ENCODE measurements around the gene TMEM61.

Gene TMEM61

DNA sequence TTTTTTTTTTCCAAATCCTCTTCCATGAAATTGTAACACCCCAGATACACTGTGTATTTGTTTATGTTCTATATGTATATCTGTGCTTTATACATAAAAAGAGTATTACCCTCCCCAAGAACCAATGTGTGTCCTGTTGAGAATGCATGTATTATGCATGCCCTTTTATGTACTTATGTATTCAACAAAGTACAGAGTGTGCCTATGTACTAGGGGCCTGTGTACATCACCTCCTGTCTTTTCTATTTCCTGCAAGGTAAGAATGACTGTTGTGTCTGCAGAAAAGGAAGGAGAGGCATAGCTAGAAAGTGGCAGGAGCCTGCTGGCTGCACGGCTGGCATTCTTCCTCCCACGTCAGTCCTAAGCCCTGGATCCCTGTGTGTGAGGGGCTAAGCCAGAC is 7.0 kb downstream of the TMEM61 start:
- DNase-seq: no peak

- DNase-seq: no peak
Measured at GRCh38 chr1:54987919-54988705, 7.7 kb downstream of the TMEM61 start.

DNA sequence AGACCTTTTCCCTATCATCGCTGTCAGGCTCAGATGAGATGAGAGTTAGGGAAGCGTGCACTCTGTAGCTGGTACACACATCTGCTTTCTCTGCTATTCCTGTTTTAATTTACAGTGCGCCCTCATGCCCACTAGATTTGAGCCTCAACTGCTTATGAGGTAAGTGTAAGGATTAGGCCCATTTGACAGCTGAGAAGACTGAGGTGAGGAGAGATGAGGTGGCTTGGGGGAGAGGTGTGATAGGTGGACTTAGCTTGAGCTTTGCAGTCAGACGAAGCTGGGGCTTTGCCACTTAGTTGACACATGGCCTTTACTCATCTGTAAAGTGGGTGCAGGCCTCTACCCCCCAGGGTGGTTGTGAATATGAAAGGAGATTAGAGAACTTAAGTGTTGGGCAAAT is 8.5 kb downstream of the TMEM61 start:
- no peak for DNase-seq

GRCh38 chr1:54989473-54989872 is 9.0 kb downstream of the TMEM61 start:
- DNase-seq: no peak

GRCh38 chr1:54989968-54990810 is 9.8 kb downstream of the TMEM61 start:
- DNase-seq: no peak

DNA sequence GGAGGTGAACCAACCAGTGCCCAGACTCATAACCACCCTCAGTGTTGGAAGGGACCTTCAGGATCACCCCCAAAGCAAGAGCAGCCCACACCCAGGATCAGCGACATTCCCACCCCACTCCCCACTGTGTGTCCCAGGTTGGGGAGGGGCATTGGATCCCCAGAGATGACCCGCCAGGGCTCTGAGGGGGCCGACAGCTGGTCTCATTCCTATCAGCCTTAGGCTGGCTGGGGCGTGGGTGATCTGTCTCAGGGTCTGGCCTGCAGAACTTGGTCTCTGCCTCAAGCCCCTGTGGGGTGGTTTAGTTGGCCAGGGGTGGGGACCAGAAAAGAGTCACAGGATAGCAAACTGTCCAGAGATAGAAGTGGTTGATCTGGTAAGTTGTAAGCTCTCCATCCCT is 10.5 kb downstream of the TMEM61 start:
- no peak for DNase-seq

- no peak for DNase-seq
Measured at GRCh38 chr1:54991939-54992338, 11.5 kb downstream of the TMEM61 start.

DNA sequence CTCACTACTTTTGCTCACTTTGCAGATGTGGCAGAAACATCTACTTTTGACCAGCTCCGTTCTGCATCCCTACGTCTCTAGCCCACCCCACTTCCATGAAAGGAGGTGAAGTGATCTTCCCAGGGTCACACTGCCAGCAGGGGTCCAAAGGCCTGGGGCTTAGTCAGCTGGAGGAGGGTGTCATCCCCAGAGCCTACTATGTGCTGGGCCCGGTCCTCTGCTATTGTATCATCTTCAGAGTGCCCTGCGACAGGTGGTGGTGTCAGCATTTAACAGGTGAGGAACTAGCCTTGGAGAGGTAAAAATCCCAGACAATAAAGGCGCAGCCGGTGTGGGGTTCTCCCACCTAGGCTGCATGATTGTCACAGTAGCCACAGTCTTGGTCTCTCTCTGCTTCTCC is 12.7 kb downstream of the TMEM61 start:
- no peak for DNase-seq

DNA sequence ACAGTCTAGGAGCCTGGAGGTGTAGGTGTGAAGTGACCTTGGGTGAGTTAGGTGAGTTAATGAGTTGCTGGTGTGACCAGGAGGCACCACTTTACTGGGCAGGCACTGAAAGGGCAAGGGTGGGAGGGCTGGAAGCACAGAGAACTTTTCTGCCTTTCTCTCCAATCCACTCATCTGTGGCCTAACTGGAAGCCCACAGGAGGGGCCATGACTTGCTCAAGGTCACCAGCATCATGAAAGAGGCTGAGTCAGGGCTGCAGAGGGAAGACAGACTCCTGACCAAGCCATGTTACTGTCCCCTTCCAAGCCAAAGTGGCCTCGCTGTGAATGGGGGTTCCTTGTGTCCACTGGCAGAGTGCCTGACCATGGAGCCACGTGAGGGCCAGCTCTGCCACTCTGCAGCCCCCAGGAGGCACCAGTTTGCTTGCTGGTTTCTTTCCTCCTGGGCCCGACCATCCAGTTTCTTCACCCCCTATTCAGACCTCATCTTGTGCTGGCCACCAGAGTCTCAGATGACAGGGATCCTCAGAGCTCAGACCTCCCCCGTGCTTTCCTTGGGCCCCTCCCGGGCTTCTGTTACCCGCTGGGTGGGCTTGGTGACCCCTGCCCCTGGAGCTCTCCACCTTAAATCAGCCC is 14.0 kb downstream of the TMEM61 start:
- DNase-seq: no peak

GRCh38 chr1:54995013-54995760 is 14.8 kb downstream of the TMEM61 start:
- DNase-seq: no peak

DNA sequence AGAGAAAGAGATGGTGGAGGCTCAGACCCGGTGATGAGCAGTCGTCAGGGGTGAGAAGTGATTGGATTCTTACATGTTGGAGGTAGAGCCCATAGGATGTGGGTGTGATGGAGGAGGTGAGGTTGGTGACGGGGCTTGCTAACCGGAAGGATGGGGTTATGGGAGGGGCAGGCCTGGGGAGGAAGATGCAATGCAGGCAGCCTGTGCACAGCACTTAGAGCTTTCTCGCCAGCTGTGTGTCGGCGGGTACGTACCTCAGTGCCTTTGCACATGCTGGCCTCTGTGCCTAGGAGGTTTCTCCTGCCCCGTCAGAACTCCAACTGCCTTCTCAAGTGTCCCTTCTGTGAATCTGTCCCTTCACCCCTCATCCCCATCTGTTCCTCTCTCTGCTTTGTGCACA is 15.4 kb downstream of the TMEM61 start:
- DNase-seq: no peak

GRCh38 chr1:54996359-54996868 is 16.0 kb downstream of the TMEM61 start:
- peak; percentile 75 for DNase-seq

- DNase-seq: no peak
Measured at GRCh38 chr1:54996869-54997710, 16.7 kb downstream of the TMEM61 start.

- no peak for DNase-seq
Measured at GRCh38 chr1:54997711-54997986, 17.2 kb downstream of the TMEM61 start.

GRCh38 chr1:54998100-54998499 is 17.7 kb downstream of the TMEM61 start:
- no peak for DNase-seq

- no peak for DNase-seq
Measured at GRCh38 chr1:54998677-54999076, 18.2 kb downstream of the TMEM61 start, which contains the start of gene BSND. TSS of gene BSND (plus strand) at chr1:54998933. CDS start at chr1:54999187, 254 bp downstream.

- DNase-seq: no peak
Measured at GRCh38 chr1:55000110-55001085, 20.0 kb downstream of the TMEM61 start.

- no peak for DNase-seq
Measured at GRCh38 chr1:55001311-55001710, 20.9 kb downstream of the TMEM61 start.

DNA sequence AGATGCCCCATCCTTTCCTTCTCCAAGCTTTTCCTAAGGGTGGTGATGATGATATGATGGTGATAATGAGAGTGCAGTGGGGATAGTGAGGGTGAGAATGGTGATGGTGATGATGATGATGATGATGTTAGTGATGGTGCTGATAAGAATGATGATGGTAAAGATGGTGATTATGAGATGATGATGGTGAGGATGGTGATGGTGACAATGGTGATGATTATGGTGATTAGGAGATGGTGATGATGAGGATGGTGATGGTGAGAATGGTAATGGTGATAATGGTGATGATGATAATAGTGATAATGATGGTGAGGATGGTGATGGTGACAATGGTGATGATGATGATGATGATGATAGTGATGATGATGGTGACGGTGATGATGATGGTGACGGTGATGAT is 22.3 kb downstream of the TMEM61 start:
- DNase-seq: no peak

DNA sequence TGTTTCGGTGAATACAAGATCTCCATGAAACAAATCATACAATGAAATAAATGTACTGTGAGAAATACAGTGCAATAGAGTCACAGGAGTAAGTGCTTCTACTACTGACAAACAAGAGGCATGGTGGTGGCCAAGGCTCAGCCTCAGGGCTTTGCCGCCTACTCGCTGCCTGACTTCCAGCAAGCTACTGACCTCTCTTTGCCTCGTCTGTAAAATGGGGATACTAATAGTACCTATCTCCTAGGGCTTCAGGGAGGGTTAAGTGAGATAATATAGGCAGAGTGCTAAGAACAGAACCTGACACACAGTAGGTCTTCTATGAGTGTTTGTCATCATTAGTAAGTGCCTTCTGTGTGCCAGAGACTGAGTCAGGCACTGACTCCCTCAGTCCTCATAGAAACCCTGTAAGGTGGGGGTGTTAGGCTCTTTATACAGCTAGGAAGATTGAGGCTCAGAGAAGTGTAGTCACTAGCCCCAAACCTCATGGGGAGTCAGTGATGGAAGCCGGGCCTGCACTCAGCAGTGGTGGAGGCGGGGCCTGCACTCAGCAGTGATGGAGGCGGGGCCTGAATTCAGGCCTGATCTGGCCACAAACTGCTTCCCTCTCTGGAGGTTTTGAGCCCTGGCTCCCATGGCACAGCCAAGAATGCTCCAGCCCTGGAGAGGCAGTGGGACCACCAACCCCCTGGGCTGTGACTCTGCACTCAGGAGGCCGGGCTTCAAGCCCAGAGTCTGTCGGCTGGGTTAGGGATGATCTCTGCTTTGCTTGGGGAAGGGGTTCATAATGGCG is 25.1 kb downstream of the TMEM61 start:
- no peak for DNase-seq
